ENCODE data around the gene CT83.

The CT83 gene

GRCh38 chrX:116499780-116500179, 37.0 kb upstream of the CT83 start:
- Histone ChIP-seq H3K27ac (ENCODE audit: extremely low read depth, low read depth, low read length) (no peak overlapping the region), H3K36me3 (ENCODE audit: control insufficient read depth in 2 of 2, insufficient read depth in 1 of 2, low read length in 2 of 2) (no peaks in the 10 kb centered on the region), H3K4me3 (ENCODE audit: low read depth, low read length) (no peak overlapping the region), H3K4me1 (ENCODE audit: control insufficient read depth, insufficient read depth, low read length) (no peaks in the 10 kb centered on the region), H3K9me3 (ENCODE audit: control insufficient read depth, insufficient read depth, low read depth, low read length) (no peaks in the 10 kb centered on the region)
- no peak for TF ChIP-seq ZNF214 (tag by site-specific recombination; IDR thresholded peaks at IDR 0.05; ENCODE audit: borderline replicate concordance)
- TF ChIP-seq ZNF677 (tag by site-specific recombination; IDR thresholded peaks at IDR 0.05): no peak
- no peak for TF ChIP-seq ZSCAN23 (tag by site-specific recombination; IDR thresholded peaks at IDR 0.05)
- TF ChIP-seq ZNF473 (tag by site-specific recombination; IDR thresholded peaks at IDR 0.05): no peak
- TF ChIP-seq ZNF530 (tag by site-specific recombination; IDR thresholded peaks at IDR 0.05; ENCODE audit: low read depth): no peak
- TF ChIP-seq ZNF571 (tag by site-specific recombination; IDR thresholded peaks at IDR 0.05): no peak
- TF ChIP-seq ZNF747 (tag by site-specific recombination; IDR thresholded peaks at IDR 0.05): no peak
- no peak for TF ChIP-seq ZSCAN30 (tag by site-specific recombination; IDR thresholded peaks at IDR 0.05)
- no peak for TF ChIP-seq ZNF223 (tag by site-specific recombination; IDR thresholded peaks at IDR 0.05)
- TF ChIP-seq ZNF692 (tag by site-specific recombination; IDR thresholded peaks at IDR 0.05): no peak
- TF ChIP-seq ZBTB49 (tag by site-specific recombination; IDR thresholded peaks at IDR 0.05; ENCODE audit: low read depth): no peak
- no peak for TF ChIP-seq ZNF639 (tag by site-specific recombination; IDR thresholded peaks at IDR 0.05)
- no peak for TF ChIP-seq ZNF37A (tag by site-specific recombination; IDR thresholded peaks at IDR 0.05)
- no peak for TF ChIP-seq ZBTB48 (tag by site-specific recombination; IDR thresholded peaks at IDR 0.05)
- TF ChIP-seq ZNF501 (tag by site-specific recombination; IDR thresholded peaks at IDR 0.05): no peak
- no peak for TF ChIP-seq ZNF776 (tag by site-specific recombination; IDR thresholded peaks at IDR 0.05; ENCODE audit: borderline replicate concordance)
- TF ChIP-seq OSR2 (tag by site-specific recombination; IDR thresholded peaks at IDR 0.05): no peak
- no peak for TF ChIP-seq ZNF629 (tag by site-specific recombination; IDR thresholded peaks at IDR 0.05)
- no peak for TF ChIP-seq ZNF174 (tag by site-specific recombination; IDR thresholded peaks at IDR 0.05)
- TF ChIP-seq ZNF157 (tag by site-specific recombination; IDR thresholded peaks at IDR 0.05): no peak
- POLR2A ChIA-PET: no interaction called here
- CTCF ChIA-PET: no interaction called here

GRCh38 chrX:116493271-116493670, 30.5 kb upstream of the CT83 start:
- POLR2A ChIA-PET: no interaction called here
- no peak for TF ChIP-seq ZNF626 (tag by site-specific recombination; IDR thresholded peaks at IDR 0.05)
- no peak for TF ChIP-seq SALL2 (tag by site-specific recombination; IDR thresholded peaks at IDR 0.05; ENCODE audit: borderline replicate concordance)
- no peak for TF ChIP-seq ZNF354C (tag by site-specific recombination; IDR thresholded peaks at IDR 0.05; ENCODE audit: borderline replicate concordance, low read depth)
- TF ChIP-seq HOXD13 (CRISPR knock-in tag; IDR thresholded peaks at IDR 0.05; ENCODE audit: borderline replicate concordance): no peak
- no peak for TF ChIP-seq HOXC10 (CRISPR knock-in tag; IDR thresholded peaks at IDR 0.05)
- no peak for TF ChIP-seq GLI2 (tag by site-specific recombination; IDR thresholded peaks at IDR 0.05; ENCODE audit: borderline replicate concordance, low read depth)
- no peak for TF ChIP-seq SCRT2 (tag by site-specific recombination; IDR thresholded peaks at IDR 0.05)
- no peak for TF ChIP-seq ZNF48 (tag by site-specific recombination; IDR thresholded peaks at IDR 0.05)
- TF ChIP-seq ZNF704 (tag by site-specific recombination; IDR thresholded peaks at IDR 0.05): no peak
- TF ChIP-seq ELK4 (IDR thresholded peaks at IDR 0.05; ENCODE audit: borderline replicate concordance, low read depth, low read length): no peak
- no peak for TF ChIP-seq TCF7L2 (IDR thresholded peaks at IDR 0.05; ENCODE audit: borderline replicate concordance, low read depth, low read length)
- no peak for TF ChIP-seq ZNF133 (tag by site-specific recombination; IDR thresholded peaks at IDR 0.05)

More at GRCh38 chrX:116493271-116493670, 30.5 kb upstream of the CT83 start:
- H3K4me3 ChIP-seq (ENCODE audit: low read depth, low read length): no peak overlapping the region
- H3K4me1 ChIP-seq (ENCODE audit: control insufficient read depth, insufficient read depth, low read length): no peaks in the 10 kb centered on the region
- no peaks in the 10 kb centered on the region for H3K36me3 ChIP-seq (ENCODE audit: control insufficient read depth in 2 of 2, insufficient read depth in 1 of 2, low read length in 2 of 2)
- H3K27ac ChIP-seq (ENCODE audit: extremely low read depth, low read depth, low read length): no peak overlapping the region
- CTCF ChIA-PET: interaction anchor here (0.6 kb wide), 1 partner anchor 1895 kb away, joined by 3 read pairs; no protein-coding TSS in a partner anchor
- no peaks in the 10 kb centered on the region for H3K9me3 ChIP-seq (ENCODE audit: control insufficient read depth, insufficient read depth, low read depth, low read length)
